Epithelial cell of umbilical artery (primary cell): ENCODE results near the gene MVB12B. TPM values are rescaled to one million over a fixed set of nuclear protein-coding genes. Genes with fewer than 3 reads are reported as not detected.

Experiments
- total RNA-seq: library from RNA; depleted of rRNA; stranded (reverse); fragments of >200 nt; gene quantifications from 2 replicates; pipeline ENCODE4 v1.2.3, GENCODE V29; 2014

Gene MVB12B, protein sequence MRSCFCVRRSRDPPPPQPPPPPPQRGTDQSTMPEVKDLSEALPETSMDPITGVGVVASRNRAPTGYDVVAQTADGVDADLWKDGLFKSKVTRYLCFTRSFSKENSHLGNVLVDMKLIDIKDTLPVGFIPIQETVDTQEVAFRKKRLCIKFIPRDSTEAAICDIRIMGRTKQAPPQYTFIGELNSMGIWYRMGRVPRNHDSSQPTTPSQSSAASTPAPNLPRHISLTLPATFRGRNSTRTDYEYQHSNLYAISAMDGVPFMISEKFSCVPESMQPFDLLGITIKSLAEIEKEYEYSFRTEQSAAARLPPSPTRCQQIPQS
- total RNA-seq, result 1.9 and 2.1 TPM in 2 replicates

DNA sequence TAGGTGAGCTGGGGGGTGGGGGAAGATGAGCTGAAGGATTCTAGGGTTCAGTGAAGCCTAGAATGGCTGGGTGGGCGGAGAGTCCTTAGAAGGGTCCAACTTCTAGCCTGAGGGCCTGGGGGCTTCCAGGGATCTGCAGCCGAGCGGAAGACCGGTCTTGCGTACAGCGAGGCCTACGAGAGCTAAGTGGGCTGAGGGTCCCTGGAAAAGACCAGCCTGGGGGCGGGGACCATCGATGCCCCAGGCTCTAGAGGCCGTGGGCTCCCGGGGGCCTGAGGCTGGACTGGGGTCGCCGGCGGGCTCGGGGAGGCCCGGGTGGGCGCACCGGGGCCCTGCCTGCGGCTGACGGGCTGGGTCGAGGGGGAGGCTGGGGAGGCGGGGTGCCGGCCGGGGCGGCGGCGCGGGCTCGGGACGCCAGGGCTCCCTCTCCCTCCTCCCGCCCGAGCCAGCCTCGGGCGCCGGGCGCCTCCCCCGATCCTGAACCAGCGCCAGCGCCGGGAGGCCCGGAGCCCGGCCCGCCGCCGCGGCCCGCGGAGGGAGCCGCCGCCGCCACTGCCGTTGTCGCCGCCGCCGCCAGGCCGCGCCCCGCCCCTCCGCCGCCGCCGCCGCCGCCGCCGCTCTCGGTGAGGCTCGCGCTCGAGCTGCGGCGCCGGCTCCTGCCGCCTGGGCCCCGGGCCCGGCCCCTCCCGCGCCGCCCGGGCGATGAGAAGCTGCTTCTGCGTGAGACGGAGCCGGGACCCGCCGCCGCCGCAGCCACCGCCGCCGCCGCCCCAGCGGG, at the start of gene MVB12B:
TSS of gene MVB12B (plus strand) at position 602 of the 778 bp plus-strand sequence. CDS start at position 703, 101 bp downstream.

